ENCODE data around the gene RHBDL2. TPM values are rescaled to one million over a fixed set of nuclear protein-coding genes. Genes with fewer than 3 reads are reported as not detected.
"Not testable (repeated sequence)": the region's sequence is repeated elsewhere in the genome, so short reads cannot be mapped to it uniquely, and the experiment has no call there.

The RHBDL2 gene
- total RNA-seq, 1 donor from 2014 or later, result not detected

GRCh38 chr1:38873027-38873969 is 68.3 kb downstream of the RHBDL2 start, which contains the start of gene MYCBP:
Gene MYCBP (minus strand): TSS chr1:38873348. CDS start chr1:38873305, 43 bp downstream.
- peak; percentile 94 for DNase-seq

GRCh38 chr1:38872401-38873026 is 69.1 kb downstream of the RHBDL2 start:
- DNase-seq, result no peak

DNA sequence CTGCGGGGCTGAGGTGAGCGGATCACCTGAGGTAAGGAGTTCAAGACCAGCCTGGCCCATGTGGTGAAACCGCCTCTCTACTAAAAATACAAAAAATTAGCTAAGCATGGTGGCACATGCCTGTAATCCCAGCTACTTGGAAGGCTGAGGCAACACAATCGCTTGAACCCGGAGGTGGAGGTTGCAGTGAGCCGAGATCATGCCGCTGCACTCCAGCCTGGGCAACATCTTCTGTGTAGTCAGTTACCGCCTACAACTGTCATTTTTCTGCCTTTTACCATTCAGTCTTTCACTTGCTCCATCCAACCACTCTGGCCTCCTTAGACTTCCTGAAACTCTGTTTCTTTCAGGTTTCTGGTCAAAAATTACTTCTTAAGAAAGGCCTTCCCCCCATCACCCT is 70.6 kb downstream of the RHBDL2 start:
- no peak for DNase-seq

DNA sequence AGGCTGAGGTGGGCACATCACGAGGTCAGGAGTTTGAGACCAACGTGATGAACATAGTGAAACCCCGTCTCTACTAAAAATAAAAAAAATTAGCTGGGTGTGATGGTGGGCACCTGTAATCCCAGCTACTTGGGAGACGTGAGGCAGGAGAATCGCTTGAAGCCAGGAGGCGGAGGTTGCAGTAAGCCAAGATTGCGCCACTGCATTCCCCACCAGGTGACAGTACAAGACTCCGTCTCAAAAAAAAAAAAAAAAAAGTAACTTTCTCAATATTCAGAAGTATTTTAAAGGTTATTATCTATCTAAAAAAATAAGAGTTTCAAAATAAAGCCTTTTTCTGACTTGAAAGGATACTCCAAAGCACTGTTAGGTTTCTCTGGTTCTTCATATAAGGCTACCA is 74.4 kb downstream of the RHBDL2 start:
- DNase-seq, result no peak

DNA sequence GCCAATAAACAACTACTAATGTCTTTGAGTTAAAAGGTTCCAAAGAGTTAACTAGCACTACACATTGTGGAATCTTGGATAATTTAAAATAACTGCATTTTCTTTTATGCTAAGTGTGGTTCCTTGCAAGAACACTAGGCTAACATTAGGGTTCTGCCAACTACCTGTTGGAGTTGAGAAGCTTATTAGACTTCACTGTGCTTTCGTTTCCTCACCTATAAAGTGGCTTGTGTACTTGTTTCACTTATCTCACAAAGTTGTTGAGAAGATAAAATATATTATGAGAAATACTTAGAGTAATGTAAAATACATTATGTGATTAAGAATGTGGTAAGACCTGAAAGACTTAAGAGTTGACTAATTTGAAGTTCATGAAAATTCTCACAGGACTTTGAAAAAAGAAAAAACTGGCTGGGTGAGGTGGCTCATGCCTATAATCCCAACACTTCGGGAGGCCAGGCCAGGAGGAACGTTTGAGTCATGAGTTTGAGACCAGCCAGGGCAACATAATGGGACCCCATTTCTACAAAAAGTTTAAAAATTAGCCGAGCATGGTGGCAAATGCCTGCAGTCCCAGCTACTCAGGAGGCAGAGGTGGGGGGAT is 76.4 kb downstream of the RHBDL2 start:
- DNase-seq, result no peak

DNA sequence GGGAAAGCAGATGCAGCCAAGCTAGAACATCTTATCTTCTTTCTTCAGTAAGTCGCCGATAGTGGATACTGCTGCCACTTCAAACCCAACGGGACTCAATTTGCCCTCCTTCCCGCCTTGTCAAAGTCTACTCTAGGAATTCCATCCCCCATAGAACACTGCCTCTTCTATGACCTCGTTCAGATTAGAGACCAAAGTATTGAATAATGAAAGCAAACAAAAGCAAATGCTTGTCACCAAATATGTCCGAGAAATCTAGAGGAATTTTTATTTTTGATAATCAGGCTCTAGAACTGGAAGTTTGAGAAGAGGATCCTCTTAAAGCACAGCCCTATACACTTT is 81.2 kb downstream of the RHBDL2 start:
- no peak for DNase-seq

DNA sequence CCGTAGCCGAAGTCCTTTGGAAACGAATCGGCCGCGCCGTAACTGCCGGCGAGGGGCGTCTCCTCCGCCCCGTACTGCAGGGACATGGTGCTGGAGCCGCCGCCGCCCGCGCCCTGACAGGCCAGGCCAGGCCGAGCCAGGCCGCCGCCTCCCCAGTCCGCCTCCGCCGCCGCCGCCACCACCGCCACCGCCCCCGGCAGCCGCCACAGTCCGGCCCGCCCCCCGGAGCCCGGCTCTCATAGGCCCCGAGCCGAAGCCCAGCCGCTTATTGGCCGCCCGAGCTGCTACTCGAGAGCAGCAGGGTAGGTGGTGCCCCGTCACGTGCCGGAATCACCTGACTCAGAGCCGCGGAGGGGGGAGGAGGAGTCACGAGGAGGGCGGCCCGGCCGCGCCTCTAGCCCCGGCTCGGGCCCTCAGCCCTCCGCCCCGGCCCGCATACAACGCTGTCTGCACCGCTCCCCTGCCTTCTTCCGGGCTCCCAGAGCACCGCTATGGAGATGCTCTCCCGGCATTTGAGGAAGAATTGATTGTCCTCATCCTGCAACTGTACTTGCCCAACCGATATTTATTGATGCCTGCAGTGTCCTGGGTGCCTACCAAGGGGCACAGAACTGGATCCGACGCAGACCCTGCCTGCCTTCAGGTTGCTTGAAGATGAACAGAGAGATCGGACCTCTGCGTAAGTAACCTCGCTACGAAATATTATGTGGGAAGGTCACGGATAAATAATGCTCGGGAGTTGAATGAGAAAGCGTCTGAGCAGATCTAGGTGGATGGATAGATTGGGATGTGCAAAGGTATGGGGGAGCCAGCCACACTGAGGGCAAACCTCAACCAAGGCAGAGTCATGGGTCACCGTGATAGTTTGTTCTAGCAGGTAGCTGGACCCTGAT is 81.8 kb downstream of the RHBDL2 start, which contains the start of gene RRAGC:
Gene RRAGC, minus strand, starts transcription at position 212 of the 893 bp plus-strand sequence. Its CDS starts 126 bp downstream, at position 86.
- peak; percentile 99 for DNase-seq

DNA sequence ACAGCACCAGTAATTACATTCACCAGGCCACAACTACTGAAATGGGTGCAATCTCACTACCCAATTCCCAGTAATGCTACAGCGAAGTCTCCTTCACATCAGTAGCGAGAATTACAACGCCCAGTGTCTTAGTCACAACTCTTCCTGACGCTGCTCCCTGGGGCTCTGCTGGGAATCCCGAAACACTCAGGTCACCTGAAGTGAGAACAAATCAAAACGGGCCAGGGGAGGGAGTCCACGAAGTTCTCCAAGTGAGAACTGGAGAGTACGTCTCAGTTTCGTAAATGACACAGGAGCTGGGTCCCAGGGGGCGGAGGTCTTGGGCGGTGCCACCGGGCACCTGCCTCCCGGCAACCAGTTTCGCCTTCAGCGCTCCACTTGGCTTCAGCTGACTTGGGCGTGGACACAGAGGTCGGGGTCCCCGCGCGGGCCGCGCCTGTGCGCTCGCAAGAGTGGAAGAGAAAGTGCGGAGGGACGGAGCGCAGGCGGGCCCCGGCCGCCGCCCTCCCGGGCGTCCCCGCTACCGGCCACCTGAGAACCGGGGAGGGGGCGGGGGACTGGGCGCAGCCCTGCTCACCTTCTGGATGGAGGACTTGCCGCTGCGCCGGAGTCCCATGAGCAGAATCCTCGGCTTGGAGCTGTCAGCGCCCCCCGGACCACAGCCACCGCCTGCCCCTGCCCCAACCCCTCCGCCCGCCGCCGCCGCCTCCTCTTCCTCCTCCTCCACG is 82.6 kb downstream of the RHBDL2 start:
- DNase-seq, result peak; percentile 27

DNA sequence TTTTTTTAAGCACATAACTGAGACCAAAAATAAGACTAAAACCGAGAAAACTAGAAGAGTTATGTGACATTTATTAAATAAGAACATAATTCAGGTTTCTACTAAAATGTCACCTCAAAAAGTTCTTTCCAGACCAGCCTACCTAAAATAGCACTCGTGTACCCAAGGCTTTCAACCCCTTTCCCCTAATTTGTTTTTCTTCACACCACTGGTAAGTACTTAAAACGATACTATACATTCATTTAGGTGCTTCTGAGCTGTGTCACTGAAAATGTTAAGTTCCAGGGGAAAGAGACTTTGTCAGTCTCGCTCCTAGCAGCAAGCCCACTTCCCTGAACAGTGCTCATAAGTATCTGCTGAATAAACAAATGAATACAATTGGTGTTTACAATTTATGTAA is 88.8 kb downstream of the RHBDL2 start:
- no peak for DNase-seq

GRCh38 chr1:38848071-38848470 is 93.6 kb downstream of the RHBDL2 start:
- no peak for DNase-seq

- no peak for DNase-seq
Observed at GRCh38 chr1:38846210-38846609, 95.4 kb downstream of the RHBDL2 start.

GRCh38 chr1:38845088-38845487 is 96.5 kb downstream of the RHBDL2 start:
- DNase-seq, result not testable (repeated sequence)

DNA sequence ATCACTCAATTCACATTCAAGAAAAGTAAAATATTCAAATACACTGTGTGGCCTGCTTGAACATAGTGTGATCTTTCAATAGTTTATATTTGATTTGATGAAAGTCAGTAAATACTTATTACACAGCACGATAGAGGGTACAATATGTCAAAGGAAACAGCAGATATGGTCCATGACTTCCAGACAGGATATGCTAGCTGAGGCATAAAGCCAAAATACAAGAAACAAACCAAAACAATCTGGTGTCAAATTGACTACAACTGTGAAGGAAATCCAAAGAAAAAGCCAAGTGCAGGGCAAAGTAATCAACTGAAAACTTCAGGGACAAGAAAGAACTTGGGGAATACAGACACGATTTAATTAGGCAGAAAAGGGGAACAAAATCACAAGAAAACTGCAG is 101.3 kb downstream of the RHBDL2 start:
- no peak for DNase-seq

DNA sequence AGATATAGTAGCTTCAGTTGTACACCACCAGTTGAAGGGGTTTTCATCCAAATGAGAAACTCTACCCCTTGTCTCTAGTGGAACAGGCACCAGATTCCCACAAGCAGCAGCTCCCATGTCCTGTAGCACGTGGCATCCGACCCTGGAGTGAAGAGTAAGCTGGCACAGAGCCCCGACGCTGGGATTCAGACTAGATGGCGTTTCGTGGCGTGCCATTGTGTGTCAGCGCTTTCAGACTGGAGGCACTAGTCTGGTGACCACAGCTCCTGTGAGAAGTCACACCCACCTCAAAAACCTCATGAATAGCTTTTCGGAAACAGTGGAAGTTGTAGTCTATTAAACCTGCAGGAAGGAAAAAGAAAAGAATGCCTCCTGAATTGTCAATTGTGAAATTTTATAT is 102.3 kb downstream of the RHBDL2 start:
- DNase-seq, result no peak

GRCh38 chr1:38836316-38836715 is 105.3 kb downstream of the RHBDL2 start:
- not testable (repeated sequence) for DNase-seq

Small RNA genes within 50 kb of the gene (small RNA-seq; reads per million reads assigned to genes)
- gene GJA9-MYCBP (not detected), gene RF00019 (not detected), gene RNU6-605P (not detected)

Other genes starting within 250 kb of the RHBDL2 start
- gene RRAGC, start 82.1 kb downstream of the RHBDL2 start, total RNA-seq, result 19.0 TPM
- gene MYCBP, start 68.5 kb downstream of the RHBDL2 start, total RNA-seq, result 2.2 TPM
- not detected for gene GJA9, start 60.2 kb downstream of the RHBDL2 start, total RNA-seq
- gene AKIRIN1, start 49.4 kb upstream of the RHBDL2 start, total RNA-seq, result 57.2 TPM
- 268 TPM for gene NDUFS5, start 84.5 kb upstream of the RHBDL2 start, total RNA-seq